GM21825 (cell line): ENCODE data around the gene SH3TC2.

Experiments used
- ATAC-seq: cut with Tn5 transposase; IDR thresholded peaks from one replicate; pipeline ENCODE4 v1.9.1; 2021; ENCODE audit warnings: mild to moderate bottlenecking, moderate library complexity; ENCODE audit not compliant: unreplicated experiment

SH3TC2 gene

GRCh38 chr5:149061341-149061740 is 1.5 kb downstream of the SH3TC2 start:
- no peak for ATAC-seq

- no peak for ATAC-seq
These were observed 2.5 kb downstream of the SH3TC2 start for GRCh38 chr5:149060325-149060724.

- no peak for ATAC-seq
These were observed 6.2 kb downstream of the SH3TC2 start for GRCh38 chr5:149056616-149057165.

- ATAC-seq = no peak
These were observed 8.4 kb downstream of the SH3TC2 start for GRCh38 chr5:149054416-149054815.

GRCh38 chr5:149053072-149053695 is 9.7 kb downstream of the SH3TC2 start:
- ATAC-seq = no peak

- no peak for ATAC-seq
These were observed 13.5 kb downstream of the SH3TC2 start for GRCh38 chr5:149049371-149049781.

GRCh38 chr5:149048811-149049210 is 14.1 kb downstream of the SH3TC2 start:
- no peak for ATAC-seq

GRCh38 chr5:149047462-149047861 is 15.4 kb downstream of the SH3TC2 start:
- ATAC-seq = no peak

- ATAC-seq = no peak
These were observed 16.5 kb downstream of the SH3TC2 start for GRCh38 chr5:149046196-149046829.

- ATAC-seq = no peak
These were observed 17.8 kb downstream of the SH3TC2 start for GRCh38 chr5:149045089-149045460.

GRCh38 chr5:149044453-149045088 is 18.3 kb downstream of the SH3TC2 start:
- ATAC-seq = no peak

- no peak for ATAC-seq
These were observed 19.2 kb downstream of the SH3TC2 start for GRCh38 chr5:149043641-149044040.

GRCh38 chr5:149042865-149043264 is 20.0 kb downstream of the SH3TC2 start:
- no peak for ATAC-seq

GRCh38 chr5:149041242-149041641 is 21.6 kb downstream of the SH3TC2 start:
- ATAC-seq = no peak

GRCh38 chr5:149040421-149040820 is 22.4 kb downstream of the SH3TC2 start:
- ATAC-seq = no peak

GRCh38 chr5:149039506-149039905 is 23.4 kb downstream of the SH3TC2 start:
- no peak for ATAC-seq

GRCh38 chr5:149038336-149039080 is 24.4 kb downstream of the SH3TC2 start:
- ATAC-seq = no peak

GRCh38 chr5:149037817-149038216 is 25.0 kb downstream of the SH3TC2 start:
- no peak for ATAC-seq

- no peak for ATAC-seq
These were observed 25.9 kb downstream of the SH3TC2 start for GRCh38 chr5:149036970-149037369.

- no peak for ATAC-seq
These were observed 26.7 kb downstream of the SH3TC2 start for GRCh38 chr5:149036168-149036567.

GRCh38 chr5:149035372-149035790 is 27.5 kb downstream of the SH3TC2 start:
- ATAC-seq = peak; percentile 75
